ENCODE results near the gene HABP2. TPM values are rescaled to one million over a fixed set of nuclear protein-coding genes. Genes with fewer than 3 reads are reported as not detected.

HABP2 gene
- total RNA-seq, 1 experiment from 2014 or later: 0.09 TPM

- no peak for DNase-seq (ENCODE audit: low spot score)
- TF ChIP-seq, protein P1, sequence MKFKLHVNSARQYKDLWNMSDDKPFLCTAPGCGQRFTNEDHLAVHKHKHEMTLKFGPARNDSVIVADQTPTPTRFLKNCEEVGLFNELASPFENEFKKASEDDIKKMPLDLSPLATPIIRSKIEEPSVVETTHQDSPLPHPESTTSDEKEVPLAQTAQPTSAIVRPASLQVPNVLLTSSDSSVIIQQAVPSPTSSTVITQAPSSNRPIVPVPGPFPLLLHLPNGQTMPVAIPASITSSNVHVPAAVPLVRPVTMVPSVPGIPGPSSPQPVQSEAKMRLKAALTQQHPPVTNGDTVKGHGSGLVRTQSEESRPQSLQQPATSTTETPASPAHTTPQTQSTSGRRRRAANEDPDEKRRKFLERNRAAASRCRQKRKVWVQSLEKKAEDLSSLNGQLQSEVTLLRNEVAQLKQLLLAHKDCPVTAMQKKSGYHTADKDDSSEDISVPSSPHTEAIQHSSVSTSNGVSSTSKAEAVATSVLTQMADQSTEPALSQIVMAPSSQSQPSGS (CRISPR knock-in tag; IDR thresholded peaks at IDR 0.05; ENCODE audit: borderline replicate concordance, low read depth): no peak
- TF ChIP-seq, protein P2, sequence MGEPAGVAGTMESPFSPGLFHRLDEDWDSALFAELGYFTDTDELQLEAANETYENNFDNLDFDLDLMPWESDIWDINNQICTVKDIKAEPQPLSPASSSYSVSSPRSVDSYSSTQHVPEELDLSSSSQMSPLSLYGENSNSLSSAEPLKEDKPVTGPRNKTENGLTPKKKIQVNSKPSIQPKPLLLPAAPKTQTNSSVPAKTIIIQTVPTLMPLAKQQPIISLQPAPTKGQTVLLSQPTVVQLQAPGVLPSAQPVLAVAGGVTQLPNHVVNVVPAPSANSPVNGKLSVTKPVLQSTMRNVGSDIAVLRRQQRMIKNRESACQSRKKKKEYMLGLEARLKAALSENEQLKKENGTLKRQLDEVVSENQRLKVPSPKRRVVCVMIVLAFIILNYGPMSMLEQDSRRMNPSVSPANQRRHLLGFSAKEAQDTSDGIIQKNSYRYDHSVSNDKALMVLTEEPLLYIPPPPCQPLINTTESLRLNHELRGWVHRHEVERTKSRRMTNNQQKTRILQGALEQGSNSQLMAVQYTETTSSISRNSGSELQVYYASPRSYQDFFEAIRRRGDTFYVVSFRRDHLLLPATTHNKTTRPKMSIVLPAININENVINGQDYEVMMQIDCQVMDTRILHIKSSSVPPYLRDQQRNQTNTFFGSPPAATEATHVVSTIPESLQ (CRISPR knock-in tag; IDR thresholded peaks at IDR 0.05): no peak
- no peak for TF ChIP-seq ZNF281 (CRISPR knock-in tag; IDR thresholded peaks at IDR 0.05)
- TF ChIP-seq CREB1 (CRISPR knock-in tag; IDR thresholded peaks at IDR 0.05): no peak
- TF ChIP-seq CREM (CRISPR knock-in tag; IDR thresholded peaks at IDR 0.05): no peak
- TF ChIP-seq GTF2I (CRISPR knock-in tag; conservative IDR thresholded peaks at IDR 0.05): no peak
- no peak for TF ChIP-seq ZNF232 (CRISPR knock-in tag; IDR thresholded peaks at IDR 0.05)
- TF ChIP-seq NFE2L1 (CRISPR knock-in tag; IDR thresholded peaks at IDR 0.05): no peak
- no peak for TF ChIP-seq ZNF425 (CRISPR knock-in tag; conservative IDR thresholded peaks at IDR 0.05)
- TF ChIP-seq, protein P3, sequence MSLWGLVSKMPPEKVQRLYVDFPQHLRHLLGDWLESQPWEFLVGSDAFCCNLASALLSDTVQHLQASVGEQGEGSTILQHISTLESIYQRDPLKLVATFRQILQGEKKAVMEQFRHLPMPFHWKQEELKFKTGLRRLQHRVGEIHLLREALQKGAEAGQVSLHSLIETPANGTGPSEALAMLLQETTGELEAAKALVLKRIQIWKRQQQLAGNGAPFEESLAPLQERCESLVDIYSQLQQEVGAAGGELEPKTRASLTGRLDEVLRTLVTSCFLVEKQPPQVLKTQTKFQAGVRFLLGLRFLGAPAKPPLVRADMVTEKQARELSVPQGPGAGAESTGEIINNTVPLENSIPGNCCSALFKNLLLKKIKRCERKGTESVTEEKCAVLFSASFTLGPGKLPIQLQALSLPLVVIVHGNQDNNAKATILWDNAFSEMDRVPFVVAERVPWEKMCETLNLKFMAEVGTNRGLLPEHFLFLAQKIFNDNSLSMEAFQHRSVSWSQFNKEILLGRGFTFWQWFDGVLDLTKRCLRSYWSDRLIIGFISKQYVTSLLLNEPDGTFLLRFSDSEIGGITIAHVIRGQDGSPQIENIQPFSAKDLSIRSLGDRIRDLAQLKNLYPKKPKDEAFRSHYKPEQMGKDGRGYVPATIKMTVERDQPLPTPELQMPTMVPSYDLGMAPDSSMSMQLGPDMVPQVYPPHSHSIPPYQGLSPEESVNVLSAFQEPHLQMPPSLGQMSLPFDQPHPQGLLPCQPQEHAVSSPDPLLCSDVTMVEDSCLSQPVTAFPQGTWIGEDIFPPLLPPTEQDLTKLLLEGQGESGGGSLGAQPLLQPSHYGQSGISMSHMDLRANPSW (CRISPR knock-in tag; conservative IDR thresholded peaks at IDR 0.05; ENCODE audit: low read depth): no peak
- no peak for TF ChIP-seq EMX1 (CRISPR knock-in tag; IDR thresholded peaks at IDR 0.05)
- TF ChIP-seq CBFB (CRISPR knock-in tag; IDR thresholded peaks at IDR 0.05; ENCODE audit: low read depth): no peak
- Mint-ChIP-seq H3K9me3 (no peaks in the 10 kb centered on the region), H3K36me3 (no peaks in the 10 kb centered on the region), H3K27me3 (ENCODE audit: low read depth) (peaks cover 3% of the 10 kb centered on the region), H3K4me1 (peaks cover 2% of the 10 kb centered on the region), H3K4me3 (no peak overlapping the region), H3K27ac (no peak overlapping the region)
- POLR2A ChIA-PET: no interaction called here
- no peak for ATAC-seq
- CTCF ChIA-PET: interaction anchor here (1.0 kb wide), 2 partner anchors 26 to 31 kb away, joined by 3 to 4 read pairs; no protein-coding TSS in a partner anchor
Measured at GRCh38 chr10:113589201-113589770, 36.4 kb downstream of the HABP2 start.

- DNase-seq (ENCODE audit: low spot score) (no peak), ATAC-seq (no peak)
- Mint-ChIP-seq H3K36me3 (no peaks in the 10 kb centered on the region), H3K4me1 (no peaks in the 10 kb centered on the region), H3K27me3 (ENCODE audit: low read depth) (peaks cover 2% of the 10 kb centered on the region; the same call in 1 of the 2 replicates), H3K27ac (no peak overlapping the region), H3K4me3 (no peak overlapping the region), H3K9me3 (no peaks in the 10 kb centered on the region)
- ChIA-PET POLR2A (no interaction called here), CTCF (interaction anchor here (1.0 kb wide), 1 partner anchor 29 kb away, joined by 3 read pairs; no protein-coding TSS in a partner anchor)
- TF ChIP-seq ZNF121 (CRISPR knock-in tag; IDR thresholded peaks at IDR 0.05) (no peak), ZNF219 (CRISPR knock-in tag; IDR thresholded peaks at IDR 0.05; ENCODE audit: borderline replicate concordance) (no peak), KAT7 (CRISPR knock-in tag; IDR thresholded peaks at IDR 0.05; ENCODE audit: borderline replicate concordance) (no peak)
Measured at GRCh38 chr10:113590581-113590980, 37.7 kb downstream of the HABP2 start.

Data from WTC11 (cell line).